Glutamatergic neuron (in vitro differentiated cells): ENCODE measurements around the gene SLC44A4. TPM values are rescaled to one million over a fixed set of nuclear protein-coding genes. Genes with fewer than 3 reads are reported as not detected.
"Not testable (repeated sequence)": the region's sequence is repeated elsewhere in the genome, so short reads cannot be mapped to it uniquely, and the experiment has no call there.

Experiments
- DNase-seq: peaks from one replicate; pipeline ENCODE4 v3.0.0; 2022
- H3K27ac Mint-ChIP-seq: one replicate; pipeline ENCODE4 v1.8.0; 2020; ENCODE audit warnings: mild to moderate bottlenecking, mixed read lengths, inconsistent platforms; ENCODE audit not compliant: unreplicated experiment
- H3K27me3 Mint-ChIP-seq: one replicate; pipeline ENCODE4 v1.8.0; 2020; ENCODE audit warnings: mild to moderate bottlenecking, moderate library complexity, mixed read lengths, inconsistent platforms; ENCODE audit not compliant: unreplicated experiment
- H3K36me3 Mint-ChIP-seq: one replicate; pipeline ENCODE4 v1.8.0; 2020; ENCODE audit warnings: mild to moderate bottlenecking, mixed read lengths, inconsistent platforms; ENCODE audit not compliant: unreplicated experiment
- H3K4me1 Mint-ChIP-seq: one replicate; pipeline ENCODE4 v1.8.0; 2020; ENCODE audit warnings: mild to moderate bottlenecking, low read depth, mixed read lengths, inconsistent platforms; ENCODE audit not compliant: unreplicated experiment
- H3K4me3 Mint-ChIP-seq: one replicate; pipeline ENCODE4 v1.8.0; 2020; ENCODE audit warnings: mild to moderate bottlenecking, mixed read lengths, inconsistent platforms; ENCODE audit not compliant: unreplicated experiment
- H3K9me3 Mint-ChIP-seq: one replicate; pipeline ENCODE4 v1.8.0; 2020; ENCODE audit warnings: mild to moderate bottlenecking, moderate library complexity, mixed read lengths, inconsistent platforms; ENCODE audit not compliant: unreplicated experiment
- CTCF ChIP-seq: fragments of 200-600 bp; sonication (generic); IDR thresholded peaks from one replicate; pipeline ENCODE4 v1.5.0; 2021; ENCODE audit not compliant: partially characterized antibody, unreplicated experiment
- total RNA-seq: library from RNA; stranded (reverse); fragmentation: NEBNext Ultra II Directional; extraction: Animal tissue kit (Norgen Biotek cat#: 25700); gene quantifications from one replicate; pipeline ENCODE4 v1.2.1, GENCODE V29; 2021; ENCODE audit not compliant: unreplicated experiment

SLC44A4 gene
- total RNA-seq, 1 donor from 2014 or later = not detected

- Mint-ChIP-seq H3K4me3 (no peak overlapping the region), H3K4me1 (no peaks in the 10 kb centered on the region), H3K27ac (no peak overlapping the region), H3K27me3 (peaks cover 10% of the 10 kb centered on the region), H3K36me3 (no peaks in the 10 kb centered on the region), H3K9me3 (peaks cover 2% of the 10 kb centered on the region)
- no peak for DNase-seq
- TF ChIP-seq CTCF = no peak
These were observed 20.1 kb downstream of the SLC44A4 start for GRCh38 chr6:31858707-31859106.

GRCh38 chr6:31857774-31858173, 21.0 kb downstream of the SLC44A4 start:
- H3K27ac Mint-ChIP-seq, H3K36me3 Mint-ChIP-seq, H3K27me3 Mint-ChIP-seq, H3K4me1 Mint-ChIP-seq, H3K4me3 Mint-ChIP-seq, H3K9me3 Mint-ChIP-seq, DNase-seq: not testable (repeated sequence)

GRCh38 chr6:31851980-31852718, 26.6 kb downstream of the SLC44A4 start:
- H3K4me3 Mint-ChIP-seq, H3K9me3 Mint-ChIP-seq, H3K4me1 Mint-ChIP-seq, DNase-seq, H3K27me3 Mint-ChIP-seq, H3K27ac Mint-ChIP-seq, H3K36me3 Mint-ChIP-seq: not testable (repeated sequence)

- no peaks in the 10 kb centered on the region for H3K4me1 Mint-ChIP-seq
- H3K27me3 Mint-ChIP-seq = peaks cover 5% of the 10 kb centered on the region
- TF ChIP-seq CTCF = no peak
- no peak for DNase-seq
- H3K27ac Mint-ChIP-seq = no peak overlapping the region
- no peaks in the 10 kb centered on the region for H3K9me3 Mint-ChIP-seq
- peaks cover 5% of the 10 kb centered on the region for H3K36me3 Mint-ChIP-seq
- no peak overlapping the region for H3K4me3 Mint-ChIP-seq
These were observed 27.3 kb downstream of the SLC44A4 start for GRCh38 chr6:31851485-31851832.

GRCh38 chr6:31850765-31851484, 27.9 kb downstream of the SLC44A4 start:
- H3K27ac Mint-ChIP-seq = no peak overlapping the region

More at GRCh38 chr6:31850765-31851484, 27.9 kb downstream of the SLC44A4 start:
- peaks cover 4% of the 10 kb centered on the region for H3K27me3 Mint-ChIP-seq
- peaks cover 5% of the 10 kb centered on the region for H3K36me3 Mint-ChIP-seq
- no peak for TF ChIP-seq CTCF
- DNase-seq = no peak
- H3K9me3 Mint-ChIP-seq = no peaks in the 10 kb centered on the region
- no peaks in the 10 kb centered on the region for H3K4me1 Mint-ChIP-seq
- no peak overlapping the region for H3K4me3 Mint-ChIP-seq
